ENCODE results near the gene SEMA7A. TPM values are rescaled to one million over a fixed set of nuclear protein-coding genes. Genes with fewer than 3 reads are reported as not detected.

SEMA7A gene
- polyA plus RNA-seq, 1 of the 3 experiments (the other 2 are of a cell fraction), result 1.3 TPM

DNA sequence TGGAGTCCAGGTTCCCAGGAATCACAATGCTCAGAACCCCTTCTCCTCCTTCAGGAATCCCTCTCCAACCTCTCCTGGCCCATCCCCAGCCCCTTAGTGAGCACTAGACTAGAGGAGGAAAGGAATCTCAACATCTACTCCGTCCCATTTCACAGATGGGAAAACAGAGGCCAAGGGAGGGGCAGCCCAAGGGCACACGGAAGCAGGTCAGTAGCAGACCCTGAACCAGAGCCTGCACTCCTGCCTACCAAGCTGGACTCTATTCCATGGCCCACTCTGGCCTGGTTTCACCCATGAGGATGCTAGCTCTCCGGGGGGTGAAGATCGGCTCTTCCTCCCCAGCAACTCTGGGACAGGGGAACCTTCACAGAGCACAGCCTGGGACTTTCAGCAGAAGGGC, 14.3 kb downstream of the SEMA7A start:
- ChIA-PET CTCF (interaction anchor here (1.0 to 1.3 kb wide), 5 partner anchors 14 to 212 kb away, joined by 3 to 6 read pairs (median 3); no protein-coding TSS in a partner anchor), POLR2A (no interaction called here)
- no peak overlapping the region for H3K4me2 ChIP-seq
- no peak overlapping the region for H3K4me3 ChIP-seq (ENCODE audit: low read depth in 2 of 2, low read length in 1 of 2)
- H3K27me3 ChIP-seq (ENCODE audit: insufficient read depth), result no peaks in the 10 kb centered on the region
- 93% methylated on average over 4 of the region's 4 CpGs for WGBS (ENCODE audit: low lambda C conversion rate)
- H3K79me2 ChIP-seq (ENCODE audit: insufficient read depth), result no peaks in the 10 kb centered on the region
- H3K4me1 ChIP-seq (ENCODE audit: control insufficient read depth in 1 of 2, insufficient read depth in 2 of 2, low read depth in 1 of 2, low read length in 1 of 2), result peaks cover 21 to 34% of the 10 kb centered on the region in 2 experiments; a peak in 3 of 4 replicates
- H3K9me3 ChIP-seq, result no peaks in the 10 kb centered on the region
- no peak overlapping the region for H3K27ac ChIP-seq (ENCODE audit: low read depth in 2 of 2, low read length in 1 of 2)
- no peaks in the 10 kb centered on the region for H3K9me2 ChIP-seq
- H4K20me1 ChIP-seq (ENCODE audit: insufficient read depth), result no peaks in the 10 kb centered on the region
- TF ChIP-seq, protein P1, sequence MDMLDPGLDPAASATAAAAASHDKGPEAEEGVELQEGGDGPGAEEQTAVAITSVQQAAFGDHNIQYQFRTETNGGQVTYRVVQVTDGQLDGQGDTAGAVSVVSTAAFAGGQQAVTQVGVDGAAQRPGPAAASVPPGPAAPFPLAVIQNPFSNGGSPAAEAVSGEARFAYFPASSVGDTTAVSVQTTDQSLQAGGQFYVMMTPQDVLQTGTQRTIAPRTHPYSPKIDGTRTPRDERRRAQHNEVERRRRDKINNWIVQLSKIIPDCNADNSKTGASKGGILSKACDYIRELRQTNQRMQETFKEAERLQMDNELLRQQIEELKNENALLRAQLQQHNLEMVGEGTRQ (IDR thresholded peaks at IDR 0.05; ENCODE audit: borderline replicate concordance, low read depth, low read length), result no peak
- TF ChIP-seq TEAD4 (IDR thresholded peaks at IDR 0.05; ENCODE audit: borderline replicate concordance, insufficient read depth) (no peak), CHD2 (IDR thresholded peaks at IDR 0.05; ENCODE audit: low read length, partially characterized antibody) (no peak), NFIC (IDR thresholded peaks at IDR 0.05; ENCODE audit: borderline replicate concordance) (no peak), MXI1 (IDR thresholded peaks at IDR 0.05; ENCODE audit: low read depth, low read length) (no peak), FOXM1 (IDR thresholded peaks at IDR 0.05; ENCODE audit: low read depth) (no peak), SIN3A (IDR thresholded peaks at IDR 0.05; ENCODE audit: borderline replicate concordance, low read depth, low read length) (no peak), MEF2A (IDR thresholded peaks at IDR 0.05; ENCODE audit: borderline replicate concordance, low read depth) (no peak), TAF1 (IDR thresholded peaks at IDR 0.05; ENCODE audit: borderline replicate concordance, low read depth, low read length) (no peak), GATA2 (CRISPR knock-in tag; IDR thresholded peaks at IDR 0.05) (no peak), RAD21 (IDR thresholded peaks at IDR 0.05; ENCODE audit: low read length) (no peak), GABPA (IDR thresholded peaks at IDR 0.05; ENCODE audit: low read depth) (no peak), SMC3 (IDR thresholded peaks at IDR 0.05; ENCODE audit: low read depth, low read length) (no peak), RFX5 (IDR thresholded peaks at IDR 0.05; ENCODE audit: low read length) (no peak)
- TF ChIP-seq, protein P2, sequence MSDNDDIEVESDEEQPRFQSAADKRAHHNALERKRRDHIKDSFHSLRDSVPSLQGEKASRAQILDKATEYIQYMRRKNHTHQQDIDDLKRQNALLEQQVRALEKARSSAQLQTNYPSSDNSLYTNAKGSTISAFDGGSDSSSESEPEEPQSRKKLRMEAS (IDR thresholded peaks at IDR 0.05; ENCODE audit: low read depth), result no peak
- DNase-seq, result no peak
- no peaks in the 10 kb centered on the region for H3F3A ChIP-seq (replicated peaks; ENCODE audit: insufficient read depth)
- no peak overlapping the region for H3K9ac ChIP-seq
- no peaks in the 10 kb centered on the region for H3K36me3 ChIP-seq (replicated peaks in 1 of 2; ENCODE audit: control insufficient read depth in 1 of 2, insufficient read depth in 2 of 2, low read length in 1 of 2)
- H2AFZ ChIP-seq (ENCODE audit: low read depth), result no peak overlapping the region

DNA sequence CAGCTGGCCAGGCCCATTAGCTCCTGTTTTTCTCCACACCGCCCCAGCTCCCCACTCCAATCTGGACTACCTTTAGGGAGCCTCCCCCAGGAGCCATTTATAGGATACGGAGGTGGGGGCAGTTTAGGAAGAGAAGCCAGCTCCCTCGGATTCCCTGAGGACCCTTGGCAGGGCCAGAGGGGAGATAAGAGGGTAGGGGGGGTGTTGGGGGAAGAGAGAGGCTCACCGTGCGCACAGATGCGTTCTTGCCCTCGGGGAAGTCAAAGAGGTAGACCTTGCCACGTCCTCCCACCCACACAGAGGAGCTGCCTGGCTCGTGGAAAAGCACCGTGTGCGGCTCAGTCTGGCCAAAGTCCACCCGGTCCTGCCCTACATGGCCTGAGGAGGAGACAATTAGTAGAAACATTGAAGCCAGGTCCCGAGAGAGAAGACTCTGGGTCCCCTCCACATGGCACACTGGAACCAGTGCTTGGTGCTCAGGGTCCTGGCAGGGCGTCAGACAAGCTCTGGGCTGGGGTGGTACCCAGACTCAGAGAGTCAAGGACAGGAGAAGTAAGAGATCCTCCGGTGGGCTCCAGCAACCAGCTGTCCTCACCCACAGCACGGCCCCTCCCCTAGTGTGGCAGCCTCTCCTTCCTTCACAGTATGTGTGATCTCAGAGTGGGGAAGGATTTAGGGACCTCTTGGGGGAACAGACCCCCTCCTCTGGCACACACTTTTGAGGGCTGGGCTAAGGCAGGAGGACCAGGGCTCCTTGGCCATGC, 15.0 kb downstream of the SEMA7A start:
- DNase-seq, result no peak
- Histone ChIP-seq H3K9ac (no peak overlapping the region), H3K27ac (ENCODE audit: low read depth in 2 of 2, low read length in 1 of 2) (no peak overlapping the region), H2AFZ (ENCODE audit: low read depth) (no peak overlapping the region), H3K9me2 (no peaks in the 10 kb centered on the region), H3F3A (replicated peaks; ENCODE audit: insufficient read depth) (no peaks in the 10 kb centered on the region), H3K79me2 (ENCODE audit: insufficient read depth) (no peaks in the 10 kb centered on the region), H3K4me3 (ENCODE audit: low read depth in 2 of 2, low read length in 1 of 2) (no peak overlapping the region), H3K4me1 (ENCODE audit: control insufficient read depth in 1 of 2, insufficient read depth in 2 of 2, low read depth in 1 of 2, low read length in 1 of 2) (peaks cover 20 to 34% of the 10 kb centered on the region in 2 experiments; a peak in 3 of 4 replicates), H3K4me2 (no peak overlapping the region), H3K27me3 (ENCODE audit: insufficient read depth) (no peaks in the 10 kb centered on the region), H3K36me3 (replicated peaks in 1 of 2; ENCODE audit: control insufficient read depth in 1 of 2, insufficient read depth in 2 of 2, low read length in 1 of 2) (no peaks in the 10 kb centered on the region), H3K9me3 (no peaks in the 10 kb centered on the region), H4K20me1 (ENCODE audit: insufficient read depth) (no peaks in the 10 kb centered on the region)
- TF ChIP-seq GABPA (IDR thresholded peaks at IDR 0.05; ENCODE audit: low read depth) (no peak), TAF1 (IDR thresholded peaks at IDR 0.05; ENCODE audit: borderline replicate concordance, low read depth, low read length) (no peak), NRF1 (IDR thresholded peaks at IDR 0.05; ENCODE audit: low read depth, low read length) (no peak), NFIC (IDR thresholded peaks at IDR 0.05; ENCODE audit: borderline replicate concordance) (no peak), RFX5 (IDR thresholded peaks at IDR 0.05; ENCODE audit: low read length) (no peak), JUND (IDR thresholded peaks at IDR 0.05) (no peak), FOSL2 (IDR thresholded peaks at IDR 0.05; ENCODE audit: borderline replicate concordance, low read depth) (no peak), RXRA (IDR thresholded peaks at IDR 0.05; ENCODE audit: borderline replicate concordance, low read depth) (no peak), FOXJ3 (CRISPR knock-in tag; IDR thresholded peaks at IDR 0.05) (no peak)
- TF ChIP-seq, protein P3, sequence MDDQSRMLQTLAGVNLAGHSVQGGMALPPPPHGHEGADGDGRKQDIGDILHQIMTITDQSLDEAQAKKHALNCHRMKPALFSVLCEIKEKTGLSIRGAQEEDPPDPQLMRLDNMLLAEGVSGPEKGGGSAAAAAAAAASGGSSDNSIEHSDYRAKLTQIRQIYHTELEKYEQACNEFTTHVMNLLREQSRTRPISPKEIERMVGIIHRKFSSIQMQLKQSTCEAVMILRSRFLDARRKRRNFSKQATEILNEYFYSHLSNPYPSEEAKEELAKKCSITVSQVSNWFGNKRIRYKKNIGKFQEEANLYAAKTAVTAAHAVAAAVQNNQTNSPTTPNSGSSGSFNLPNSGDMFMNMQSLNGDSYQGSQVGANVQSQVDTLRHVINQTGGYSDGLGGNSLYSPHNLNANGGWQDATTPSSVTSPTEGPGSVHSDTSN (IDR thresholded peaks at IDR 0.05), result no peak
- TF ChIP-seq, protein P4, sequence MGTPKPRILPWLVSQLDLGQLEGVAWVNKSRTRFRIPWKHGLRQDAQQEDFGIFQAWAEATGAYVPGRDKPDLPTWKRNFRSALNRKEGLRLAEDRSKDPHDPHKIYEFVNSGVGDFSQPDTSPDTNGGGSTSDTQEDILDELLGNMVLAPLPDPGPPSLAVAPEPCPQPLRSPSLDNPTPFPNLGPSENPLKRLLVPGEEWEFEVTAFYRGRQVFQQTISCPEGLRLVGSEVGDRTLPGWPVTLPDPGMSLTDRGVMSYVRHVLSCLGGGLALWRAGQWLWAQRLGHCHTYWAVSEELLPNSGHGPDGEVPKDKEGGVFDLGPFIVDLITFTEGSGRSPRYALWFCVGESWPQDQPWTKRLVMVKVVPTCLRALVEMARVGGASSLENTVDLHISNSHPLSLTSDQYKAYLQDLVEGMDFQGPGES (IDR thresholded peaks at IDR 0.05; ENCODE audit: low read depth, low read length), result no peak
- ChIA-PET POLR2A (no interaction called here), CTCF (interaction anchor here (1.0 to 2.0 kb wide), 8 partner anchors 15 to 213 kb away, joined by 3 to 6 read pairs (median 3); no protein-coding TSS in a partner anchor)
- WGBS (ENCODE audit: low lambda C conversion rate), result 70% methylated on average over 12 of the region's 16 CpGs
